Right hindlimb (tissue), 1 donor: ENCODE data around the gene IL17RA.
A peak's percentile ranks its signal among the peaks of the same experiment; 100 is the strongest.

Source experiments
- DNase-seq: peaks from one replicate; pipeline ENCODE4 v3.0.0-alpha.2; 2018

Gene IL17RA

GRCh38 chr22:17158568-17159503 lies 74.0 kb downstream of the IL17RA start, which contains the start of gene HDHD5:
Gene HDHD5 (minus strand): TSS chr22:17159277. CDS start chr22:17159251, 26 bp downstream.
- DNase-seq: peak; percentile 94

GRCh38 chr22:17159504-17159951 lies 74.7 kb downstream of the IL17RA start:
- no peak for DNase-seq

- no peak for DNase-seq
These were observed 77.2 kb downstream of the IL17RA start for GRCh38 chr22:17161991-17162390.

DNA sequence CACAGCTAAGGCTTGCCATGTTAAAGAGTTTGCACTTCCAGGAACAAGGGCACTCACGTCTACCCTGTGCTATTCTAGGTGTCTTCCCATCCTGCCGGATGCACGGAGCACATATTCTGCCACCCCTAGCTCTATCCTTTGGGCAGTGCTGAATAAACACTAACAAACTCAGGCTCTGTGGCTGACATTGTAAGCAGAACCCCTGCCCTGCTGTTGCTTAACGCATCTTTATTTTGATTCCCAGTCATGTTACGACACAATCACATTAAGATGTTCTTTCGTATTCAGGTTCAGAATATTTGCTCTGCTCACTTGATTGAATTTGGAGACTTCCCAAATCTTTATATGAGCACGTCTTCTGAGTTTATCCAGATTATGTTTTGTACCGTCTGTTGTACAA lies 77.9 kb downstream of the IL17RA start:
- DNase-seq: no peak

DNA sequence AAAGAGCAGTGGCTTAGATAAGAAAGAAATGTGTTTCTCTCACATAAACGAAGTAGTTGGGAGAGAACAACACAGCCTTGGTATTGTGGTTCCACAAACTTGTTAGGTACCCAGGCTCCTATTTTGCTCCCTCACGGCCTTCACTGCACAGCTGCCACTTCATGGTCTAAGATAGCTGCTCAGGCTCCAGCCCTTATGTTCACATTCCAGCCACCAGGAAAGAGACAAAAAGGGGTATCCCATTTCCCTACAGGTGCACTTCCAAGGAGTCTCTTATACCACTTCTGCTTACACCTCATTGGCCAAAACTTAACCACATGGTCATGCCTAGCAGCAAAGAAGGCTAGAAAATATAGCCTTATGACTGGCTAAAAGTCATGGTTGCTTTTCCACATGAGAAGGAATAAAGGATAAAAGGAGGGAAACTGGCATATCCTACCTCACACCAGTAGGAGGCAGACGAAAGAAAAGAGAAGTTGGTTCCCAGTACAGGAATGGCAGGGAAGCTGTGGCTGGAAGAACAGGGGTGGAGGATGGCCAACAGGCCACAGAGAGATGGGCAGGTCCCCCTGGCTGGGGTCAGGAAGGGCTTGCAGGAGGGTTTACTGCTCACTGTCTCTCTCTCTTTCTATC lies 79.7 kb downstream of the IL17RA start:
- DNase-seq: no peak
